Right lobe of liver (tissue), 4 donors: ENCODE measurements around the gene C4A.
"Not testable (repeated sequence)": the region's sequence is repeated elsewhere in the genome, so short reads cannot be mapped to it uniquely, and the experiment has no call there.

Experiments
- CTCF ChIP-seq, 4 donors: fragments of 200-600 bp in 3 of 4; fragments of 450-650 bp in 1 of 4; IDR thresholded peaks; one replicate each; pipeline versions ENCODE4 v1.5.1 to v1.8.0; 2016 to 2022; ENCODE audit warnings: antibody characterized with exemption in 4 of 4, mild to moderate bottlenecking in 2 of 4
- POLR2A ChIP-seq: fragments of 450-650 bp; IDR thresholded peaks from one replicate; pipeline ENCODE4 v1.6.1; 2017; ENCODE audit warnings: antibody characterized with exemption, mild to moderate bottlenecking
- donor health status: DM: no; HTN: no; CAD: no.
- donor health status: DM: no; HTN: no; CAD: no.
- donor health status: DM: no; HTN: yes; CAD: no.

DNA sequence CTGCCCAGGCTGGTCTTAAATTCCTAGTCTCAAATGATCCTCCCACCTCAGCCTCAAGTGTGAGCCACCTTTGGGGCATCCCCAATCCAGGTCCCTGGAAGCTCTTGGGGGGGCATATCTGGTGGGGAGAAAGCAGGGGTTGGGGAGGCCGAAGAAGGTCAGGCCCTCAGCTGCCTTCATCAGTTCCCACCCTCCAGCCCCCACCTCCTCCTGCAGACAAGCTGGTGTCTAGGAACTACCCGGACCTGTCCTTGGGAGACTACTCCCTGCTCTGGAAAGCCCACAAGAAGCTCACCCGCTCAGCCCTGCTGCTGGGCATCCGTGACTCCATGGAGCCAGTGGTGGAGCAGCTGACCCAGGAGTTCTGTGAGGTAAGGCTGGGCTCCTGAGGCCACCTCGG, 57.0 kb downstream of the C4A start:
- TF ChIP-seq POLR2A; CTCF (IDR thresholded peaks at IDR 0.05): not testable (repeated sequence)
